HUES64 (cell line): ENCODE results near the gene MICAL2.

Source experiments
- H3K27ac ChIP-seq: 2 replicates; pipeline ENCODE4 v1.7.0; 2013; ENCODE audit warnings: low read depth, low read length, inconsistent platforms
- H3K27me3 ChIP-seq: 2 replicates; pipeline ENCODE4 v1.6.1; 2013; ENCODE audit warnings: mild to moderate bottlenecking, low read length; ENCODE audit not compliant: insufficient read depth
- H3K36me3 ChIP-seq: 2 replicates; pipeline ENCODE4 v1.6.1; 2013; ENCODE audit warnings: mild to moderate bottlenecking, low read length; ENCODE audit not compliant: insufficient read depth
- H3K4me1 ChIP-seq: 2 replicates; pipeline ENCODE4 v1.6.1; 2013; ENCODE audit warnings: mild to moderate bottlenecking, low read length, moderate library complexity; ENCODE audit not compliant: insufficient read depth
- H3K4me3 ChIP-seq: 2 replicates; pipeline ENCODE4 v1.5.1; 2013; ENCODE audit warnings: mild to moderate bottlenecking, low read length, moderate library complexity
- H3K9ac ChIP-seq: 2 replicates; pipeline ENCODE4 v1.6.1; 2013; ENCODE audit warnings: mild to moderate bottlenecking, low read depth, low read length
- H3K9me3 ChIP-seq: 2 replicates; pipeline ENCODE4 v1.6.1; 2013; ENCODE audit warnings: low read depth, low read length; ENCODE audit not compliant: insufficient read depth
- WGBS: fragments of 150-250, 120-280 bp; methylation state at CpG from one replicate; pipeline ENCODE4 v1.1.7; 2013; ENCODE audit warnings: missing lambda C conversion rate; 5-methylcytosine and 5-hydroxymethylcytosine counted together

MICAL2 gene

DNA sequence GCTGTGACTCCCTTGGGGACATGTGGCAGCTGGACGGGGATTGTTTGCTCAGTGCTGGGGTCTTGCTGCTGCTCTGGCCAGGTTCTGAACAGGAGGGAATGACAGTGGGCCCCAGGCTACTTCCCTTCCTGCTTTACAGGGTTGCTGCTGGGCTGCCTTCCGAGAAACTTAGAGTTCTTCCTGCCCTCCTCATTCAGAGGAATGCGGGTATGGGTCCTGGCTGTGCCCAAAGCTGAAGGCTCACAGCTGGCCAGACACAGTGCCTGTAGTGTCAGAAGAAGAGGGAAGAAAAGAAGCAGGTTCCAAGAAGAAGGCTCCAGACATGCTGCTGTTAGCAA, 158.7 kb downstream of the MICAL2 start:
- H3K4me3 ChIP-seq, result no peak overlapping the region
- H3K27ac ChIP-seq, result no peak overlapping the region
- no peaks in the 10 kb centered on the region for H3K36me3 ChIP-seq
- no peaks in the 10 kb centered on the region for H3K9me3 ChIP-seq
- no peaks in the 10 kb centered on the region for H3K27me3 ChIP-seq
- H3K9ac ChIP-seq, result no peak overlapping the region
- WGBS, result 57% methylated on average over 3 of the region's 3 CpGs
- H3K4me1 ChIP-seq, result no peaks in the 10 kb centered on the region

DNA sequence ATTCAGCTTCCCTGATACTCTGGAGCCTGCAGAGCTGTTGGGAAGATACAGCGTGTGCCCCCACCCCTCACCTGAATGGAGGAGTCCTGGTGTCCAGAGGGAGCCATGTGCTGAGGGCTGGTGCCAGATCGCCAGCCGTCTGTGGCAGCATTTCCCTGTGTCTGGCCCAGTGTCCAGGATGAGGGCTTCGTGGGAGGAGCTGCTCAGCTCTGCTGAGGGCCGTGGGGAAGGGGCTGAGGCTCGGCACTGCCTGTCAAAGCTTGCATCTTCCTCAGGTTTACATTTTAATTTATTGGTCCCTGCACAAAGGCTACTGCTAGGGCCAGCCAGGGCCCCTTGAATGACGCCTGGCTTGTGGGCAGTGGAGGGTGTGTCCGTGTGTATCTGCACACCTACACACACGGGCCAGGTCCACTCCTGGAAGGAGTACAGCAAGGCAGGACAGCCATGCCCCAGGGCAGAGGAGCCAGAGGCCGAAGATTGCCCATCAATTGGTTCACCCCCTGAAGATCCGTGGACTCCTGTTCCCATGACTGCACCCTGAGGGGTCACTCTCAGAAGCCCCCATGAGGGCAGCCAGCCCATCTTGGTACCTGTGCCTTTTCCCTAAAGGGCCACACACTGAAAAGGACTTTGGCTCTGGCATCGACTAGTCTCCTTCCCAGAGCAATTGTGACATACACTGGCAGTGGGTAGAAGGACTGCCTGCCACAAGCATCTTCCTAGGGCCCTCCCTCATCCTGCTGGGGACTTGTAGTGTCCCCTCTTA, 159.2 kb downstream of the MICAL2 start:
- Histone ChIP-seq H3K9me3 (no peaks in the 10 kb centered on the region), H3K27ac (no peak overlapping the region), H3K9ac (no peak overlapping the region), H3K4me1 (no peaks in the 10 kb centered on the region), H3K27me3 (no peaks in the 10 kb centered on the region), H3K36me3 (no peaks in the 10 kb centered on the region), H3K4me3 (no peak overlapping the region)
- WGBS, result 90% methylated on average over 12 of the region's 12 CpGs

DNA sequence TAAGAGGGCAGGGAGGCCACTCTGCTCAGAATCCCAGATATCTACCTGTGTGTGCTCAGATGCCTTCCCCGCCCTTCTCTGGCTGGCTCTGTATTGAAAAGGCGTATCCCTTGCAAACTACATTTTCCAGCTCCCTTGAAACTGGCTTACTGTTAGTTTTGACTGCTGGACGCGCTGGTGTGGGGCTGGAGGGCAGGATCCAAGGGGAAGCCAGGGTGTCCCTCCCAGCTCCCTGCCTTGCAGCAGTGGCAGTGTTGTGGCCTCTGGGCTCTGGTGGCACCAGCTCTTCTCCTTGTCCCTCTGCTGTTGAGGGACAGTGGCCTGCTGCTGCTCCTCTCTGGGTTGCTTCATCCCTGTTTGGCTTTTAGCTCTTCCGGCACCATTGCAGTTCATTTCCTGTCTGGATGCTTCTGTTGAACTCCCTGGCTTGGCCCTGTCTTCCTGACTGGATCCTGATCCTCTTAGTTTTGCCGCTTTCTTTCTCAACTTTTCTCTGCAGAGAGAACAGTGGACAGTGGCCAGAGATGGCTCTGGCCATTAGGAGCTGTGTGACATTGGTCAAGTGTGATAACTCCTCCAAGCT, 159.9 kb downstream of the MICAL2 start:
- Histone ChIP-seq H3K4me1 (no peaks in the 10 kb centered on the region), H3K9me3 (no peaks in the 10 kb centered on the region), H3K27ac (no peak overlapping the region), H3K9ac (no peak overlapping the region), H3K4me3 (no peak overlapping the region), H3K36me3 (no peaks in the 10 kb centered on the region), H3K27me3 (no peaks in the 10 kb centered on the region)
- WGBS, result 97% methylated on average over 6 of the region's 6 CpGs

DNA sequence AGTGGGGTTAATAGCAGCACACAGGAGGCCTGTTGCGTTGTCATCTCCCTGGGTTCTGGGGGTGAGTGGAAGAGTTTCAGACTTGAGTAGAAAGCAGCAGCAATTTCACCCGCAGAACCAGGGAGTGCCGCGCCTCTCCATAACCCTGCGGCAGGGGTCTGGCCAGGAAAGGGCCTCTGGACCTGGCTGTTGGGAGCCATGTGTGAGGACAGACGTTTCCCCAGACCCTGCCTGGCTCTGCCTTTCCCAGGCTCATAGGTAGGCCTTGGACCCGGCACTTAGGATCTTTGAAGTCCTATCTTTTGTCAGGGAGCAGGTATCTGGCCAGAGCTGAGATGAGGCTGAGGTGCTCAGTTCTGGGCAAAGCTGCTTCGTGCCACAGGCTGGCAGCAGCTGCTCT, 160.4 kb downstream of the MICAL2 start:
- no peak overlapping the region for H3K9ac ChIP-seq
- no peaks in the 10 kb centered on the region for H3K27me3 ChIP-seq
- H3K4me3 ChIP-seq, result no peak overlapping the region
- H3K4me1 ChIP-seq, result no peaks in the 10 kb centered on the region
- no peaks in the 10 kb centered on the region for H3K36me3 ChIP-seq
- no peaks in the 10 kb centered on the region for H3K9me3 ChIP-seq
- 80% methylated on average over 8 of the region's 8 CpGs for WGBS
- H3K27ac ChIP-seq, result no peak overlapping the region

DNA sequence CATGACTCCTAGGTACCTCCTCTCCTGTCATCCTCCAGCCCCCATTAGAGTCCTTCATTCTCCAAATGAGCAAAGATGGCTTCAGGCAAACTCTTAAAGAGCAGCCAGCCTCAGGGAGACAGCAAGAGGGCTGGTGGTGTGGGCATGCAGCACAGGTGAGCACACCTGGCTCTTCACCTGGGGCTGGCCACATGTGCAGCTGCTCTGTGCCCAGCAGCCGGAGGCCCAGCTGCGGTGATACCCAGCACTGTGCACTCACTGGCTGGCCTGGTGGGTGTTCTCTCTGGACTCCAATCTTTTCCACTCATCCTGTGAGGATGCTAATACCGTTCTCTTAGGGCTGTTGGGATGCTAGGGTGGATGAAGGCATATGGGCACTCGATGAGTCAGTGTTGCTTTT, 160.9 kb downstream of the MICAL2 start:
- no peak overlapping the region for H3K4me3 ChIP-seq
- no peaks in the 10 kb centered on the region for H3K9me3 ChIP-seq
- H3K27ac ChIP-seq, result no peak overlapping the region
- H3K36me3 ChIP-seq, result no peaks in the 10 kb centered on the region
- H3K4me1 ChIP-seq, result no peaks in the 10 kb centered on the region
- H3K9ac ChIP-seq, result no peak overlapping the region
- WGBS, result 71% methylated on average over 4 of the region's 4 CpGs
- H3K27me3 ChIP-seq, result no peaks in the 10 kb centered on the region

DNA sequence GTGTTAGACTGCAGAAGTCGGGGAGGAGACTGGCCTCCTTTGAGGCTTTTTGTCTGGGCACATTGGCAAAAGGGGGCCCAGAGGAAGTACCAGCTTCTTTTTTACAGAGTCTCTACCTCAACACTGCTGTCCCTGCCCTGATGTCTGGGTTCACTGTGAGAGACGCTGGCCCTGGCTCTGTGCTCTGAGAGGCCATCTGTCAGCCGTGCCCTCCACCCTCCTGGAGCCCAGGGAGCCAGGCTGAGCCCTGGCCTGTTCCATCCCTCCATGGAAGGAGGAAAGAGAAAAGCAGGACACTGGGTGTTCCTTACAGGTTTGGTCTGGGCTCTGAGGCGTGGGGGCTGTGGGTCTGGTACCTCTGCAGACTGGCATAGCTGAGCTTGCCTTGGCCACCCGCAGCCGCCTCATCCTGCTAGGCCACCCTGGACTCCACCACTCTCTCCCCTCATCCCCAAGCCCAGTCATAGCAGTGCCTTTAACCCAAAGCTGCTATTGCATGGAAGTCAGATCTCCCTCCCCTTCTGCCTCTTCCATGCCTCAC, 161.5 kb downstream of the MICAL2 start:
- Histone ChIP-seq H3K27me3 (no peaks in the 10 kb centered on the region), H3K36me3 (no peaks in the 10 kb centered on the region), H3K4me3 (no peak overlapping the region), H3K27ac (no peak overlapping the region), H3K4me1 (no peaks in the 10 kb centered on the region), H3K9ac (no peak overlapping the region), H3K9me3 (no peaks in the 10 kb centered on the region)
- 95% methylated on average over 6 of the region's 6 CpGs for WGBS

DNA sequence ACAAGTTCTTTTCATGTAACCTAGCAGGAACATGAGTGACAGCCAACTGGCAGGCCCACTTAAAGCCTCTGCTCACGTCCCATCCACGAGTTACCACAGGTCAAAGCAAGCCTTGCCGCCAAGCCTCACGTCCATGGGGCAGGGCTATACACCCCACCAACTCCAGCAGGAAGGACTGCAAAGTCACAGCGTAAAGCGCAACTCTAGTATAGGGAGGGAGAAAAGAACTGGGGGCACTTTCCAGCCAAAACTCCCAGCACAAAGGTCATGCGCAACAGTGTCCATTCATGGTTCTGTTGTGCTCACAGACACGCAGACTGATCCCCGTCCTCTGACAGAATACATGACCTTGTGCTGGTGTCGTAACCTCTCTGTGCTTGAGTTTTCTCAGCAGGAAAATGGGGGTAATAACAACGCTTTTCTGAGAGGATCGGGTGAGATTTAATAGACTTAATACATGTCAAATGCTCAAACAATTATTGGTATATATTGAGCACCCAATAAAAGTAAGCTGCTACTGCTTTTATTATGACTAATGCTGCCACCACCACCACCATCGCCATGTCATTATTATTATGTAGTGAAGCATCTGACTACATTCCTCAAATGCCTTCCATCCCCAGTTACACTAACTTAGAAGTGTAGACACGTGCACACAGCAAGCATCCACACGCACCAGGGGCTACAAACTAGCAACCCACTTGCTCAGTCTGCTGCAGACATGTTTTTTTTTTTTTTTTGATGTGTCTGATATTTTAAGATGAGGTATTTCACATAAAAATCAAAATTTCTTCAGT, 162.6 kb downstream of the MICAL2 start:
- Histone ChIP-seq H3K36me3 (no peaks in the 10 kb centered on the region), H3K9ac (no peak overlapping the region), H3K27me3 (no peaks in the 10 kb centered on the region), H3K4me1 (no peaks in the 10 kb centered on the region), H3K27ac (no peak overlapping the region), H3K9me3 (no peaks in the 10 kb centered on the region), H3K4me3 (no peak overlapping the region)
- WGBS, result 96% methylated on average over 15 of the region's 15 CpGs

DNA sequence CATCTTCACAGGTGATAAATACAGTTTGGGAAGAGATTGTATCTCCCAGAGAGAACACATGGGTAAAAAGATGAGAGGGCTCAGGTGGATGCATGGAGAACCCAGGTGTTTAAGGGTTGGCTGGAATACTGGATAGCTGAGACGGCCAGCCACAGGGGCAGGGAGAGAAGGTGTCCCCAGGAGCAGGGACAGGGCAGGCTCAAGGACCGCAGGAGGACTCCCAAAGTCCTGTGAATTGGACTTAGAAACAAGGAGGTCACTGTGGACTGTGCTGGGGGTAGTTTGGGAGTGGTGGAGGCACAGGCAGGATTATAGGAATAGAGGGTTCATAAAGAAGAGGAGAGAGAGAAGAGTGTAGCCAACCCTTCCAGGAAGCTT, 163.2 kb downstream of the MICAL2 start:
- Histone ChIP-seq H3K27ac (no peak overlapping the region), H3K27me3 (no peaks in the 10 kb centered on the region), H3K4me3 (no peak overlapping the region), H3K4me1 (no peaks in the 10 kb centered on the region), H3K36me3 (no peaks in the 10 kb centered on the region), H3K9me3 (no peaks in the 10 kb centered on the region), H3K9ac (no peak overlapping the region)
- WGBS, result 90% methylated on average over 2 of the region's 2 CpGs

DNA sequence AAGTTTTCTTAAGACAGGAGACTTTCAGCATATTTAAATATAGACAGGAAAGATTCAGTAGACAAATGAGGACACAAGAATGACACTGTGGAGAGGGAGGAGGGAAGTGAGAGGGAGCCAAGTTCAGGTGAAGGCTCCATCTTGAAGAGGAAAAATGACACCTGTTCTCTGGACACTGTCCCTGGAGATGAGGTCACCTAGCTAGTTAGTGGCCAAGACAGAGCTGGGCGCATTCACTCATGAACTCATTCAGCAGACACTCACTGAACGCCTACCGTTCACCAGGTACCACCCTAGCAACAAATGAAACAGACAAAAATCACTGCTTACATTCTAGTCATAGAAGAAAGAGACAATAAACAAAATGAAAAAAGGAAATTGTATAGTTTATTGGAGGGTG, 163.7 kb downstream of the MICAL2 start:
- WGBS, result 100% methylated on average over 3 of the region's 3 CpGs
- Histone ChIP-seq H3K36me3 (no peaks in the 10 kb centered on the region), H3K4me1 (no peaks in the 10 kb centered on the region), H3K9ac (no peak overlapping the region), H3K9me3 (no peaks in the 10 kb centered on the region), H3K4me3 (no peak overlapping the region), H3K27me3 (no peaks in the 10 kb centered on the region), H3K27ac (no peak overlapping the region)

DNA sequence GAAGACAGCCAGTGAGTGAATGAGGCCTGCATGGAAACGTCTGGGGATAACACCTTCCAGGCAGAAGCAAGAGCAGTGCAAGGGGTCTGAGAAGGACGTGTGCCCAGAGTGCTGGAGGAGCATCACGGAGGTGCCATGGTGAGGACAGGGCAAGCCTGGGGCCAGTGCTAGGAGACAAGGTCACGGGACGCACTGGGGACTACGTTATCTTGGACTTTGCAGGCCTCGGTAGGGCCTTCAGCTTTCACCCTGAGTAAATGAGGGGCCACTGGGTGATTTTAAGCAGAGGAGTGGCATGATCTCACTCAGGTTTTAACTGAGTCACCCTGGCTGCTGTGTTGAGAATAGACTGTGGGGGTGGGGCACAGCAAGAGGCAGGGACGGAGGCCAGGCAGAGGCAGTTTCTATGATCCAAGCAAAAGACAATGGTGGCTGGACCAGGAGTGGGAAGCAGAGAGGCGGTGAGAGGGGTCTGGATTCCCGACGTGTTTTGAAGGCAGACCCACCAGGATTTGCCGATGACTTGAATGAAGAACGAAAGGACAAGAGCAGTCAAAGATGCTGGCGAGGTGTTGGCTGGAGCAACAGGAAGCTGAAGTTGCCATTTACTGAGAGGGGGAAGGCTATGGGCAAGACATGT, 164.3 kb downstream of the MICAL2 start:
- Histone ChIP-seq H3K27ac (no peak overlapping the region), H3K4me3 (no peak overlapping the region), H3K36me3 (no peaks in the 10 kb centered on the region), H3K4me1 (no peaks in the 10 kb centered on the region), H3K9me3 (no peaks in the 10 kb centered on the region), H3K9ac (no peak overlapping the region), H3K27me3 (no peaks in the 10 kb centered on the region)
- 89% methylated on average over 14 of the region's 14 CpGs for WGBS

DNA sequence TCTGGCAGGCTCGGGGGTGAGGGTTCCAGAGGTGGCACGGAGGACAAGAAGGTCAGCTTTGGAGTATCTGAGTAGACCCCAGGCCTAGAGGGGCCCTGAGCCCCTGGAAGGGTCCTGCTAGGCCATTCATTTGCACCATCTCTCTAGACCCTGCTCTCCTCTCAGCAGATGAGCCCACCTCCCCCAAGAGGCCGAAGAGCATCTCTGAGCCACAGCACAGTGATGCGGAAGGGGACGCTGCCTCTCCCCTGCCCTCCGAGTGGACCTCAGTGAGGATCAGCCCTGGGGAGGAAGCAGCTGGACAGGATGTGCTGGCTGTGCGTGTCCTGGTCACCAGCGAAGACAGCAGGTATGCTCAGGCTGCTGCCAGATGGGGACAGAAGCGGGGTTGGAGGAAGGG, 165.4 kb downstream of the MICAL2 start:
- H3K27me3 ChIP-seq, result no peaks in the 10 kb centered on the region
- no peak overlapping the region for H3K27ac ChIP-seq
- no peaks in the 10 kb centered on the region for H3K9me3 ChIP-seq
- H3K36me3 ChIP-seq, result no peaks in the 10 kb centered on the region
- H3K9ac ChIP-seq, result no peak overlapping the region
- H3K4me1 ChIP-seq, result no peaks in the 10 kb centered on the region
- no peak overlapping the region for H3K4me3 ChIP-seq
- 90% methylated on average over 9 of the region's 9 CpGs for WGBS
